Naive thymus-derived CD8-positive, alpha-beta T cell (primary cell): ENCODE results near the gene ATG10. TPM values are rescaled to one million over a fixed set of nuclear protein-coding genes. Genes with fewer than 3 reads are reported as not detected.
"Not testable (repeated sequence)": the region's sequence is repeated elsewhere in the genome, so short reads cannot be mapped to it uniquely, and the experiment has no call there.

Experiments
- ATAC-seq, 2 donors: fragments of 150-1000 bp; cut with Tn5 transposase in 1 of 2; sonication (Bioruptor Pico), chemical (Tn5 transposase) in 1 of 2; 1 replicate in 1 of 2; 2 replicates in 1 of 2; pipeline ENCODE4 v1.10.0; 2021; ENCODE audit warnings: mild to moderate bottlenecking in 2 of 2, moderate library complexity in 2 of 2
- POLR2A ChIA-PET: fragments of 350-600 bp; sonication (Branson Sonifier 250); formaldehyde crosslinking; loops from one replicate; lab custom pipeline; 2021; ENCODE audit warnings: antibody characterized with exemption; lab: Charles Lee
- DNase-seq, 10 donors: peaks; one replicate each; pipeline versions ENCODE4 v3.0.0 to v3.0.0-alpha.2; 2020 to 2022
- H3K27ac Mint-ChIP-seq, 10 donors: one replicate each; pipeline ENCODE4 v1.8.0; 2020 to 2022; ENCODE audit warnings: mild to moderate bottlenecking in 10 of 10, mixed read lengths in 10 of 10, moderate library complexity in 4 of 10, inconsistent platforms in 1 of 10
- H3K27me3 Mint-ChIP-seq, 5 donors: one replicate each; pipeline ENCODE4 v1.8.0; 2021 to 2022; ENCODE audit warnings: mixed read lengths in 5 of 5
- H3K36me3 Mint-ChIP-seq, 3 donors: one replicate each; pipeline ENCODE4 v1.8.0; 2020 to 2022; ENCODE audit warnings: mixed read lengths in 3 of 3, mild to moderate bottlenecking in 2 of 3, inconsistent platforms in 1 of 3
- H3K4me1 Mint-ChIP-seq, 4 donors: one replicate each; pipeline ENCODE4 v1.8.0; 2021 to 2022; ENCODE audit warnings: mixed read lengths in 4 of 4
- H3K4me3 Mint-ChIP-seq, 10 donors: one replicate each; pipeline ENCODE4 v1.8.0; 2020 to 2022; ENCODE audit warnings: mild to moderate bottlenecking in 10 of 10, mixed read lengths in 10 of 10, moderate library complexity in 6 of 10, inconsistent platforms in 1 of 10
- H3K9me3 Mint-ChIP-seq, 9 donors: one replicate each; pipeline ENCODE4 v1.8.0; 2020 to 2022; ENCODE audit warnings: mixed read lengths in 9 of 9, mild to moderate bottlenecking in 3 of 9, inconsistent platforms in 1 of 9, moderate library complexity in 1 of 9
- polyA plus RNA-seq, 3 donors: library from polyadenylated mRNA; unstranded; fragments of 300-500 nt; fragmentation: Illumina TruSeq; gene quantifications; one replicate each; pipeline ENCODE4 v1.2.3, GENCODE V29; 2021
- total RNA-seq, 8 experiments: library from RNA in 2 of 8; stranded (reverse) in 2 of 8; gene quantifications; one replicate each; pipeline ENCODE4 v1.2.3 and lab custom pipeline; 2021 to 2026

ATG10 gene
- total RNA-seq, result 1 to 10 TPM; 9.7 to 9.8 TPM
- polyA plus RNA-seq, result 10 to 100 TPM in 2 of 3 donors, 1 to 10 TPM in 1; 9.2 to 11.8 (median 11.6) TPM
- 5.0 to 14.8 (median 7.3) reads per million in 6 experiments for total RNA-seq (lab: John Stamatoyannopoulos, UW)

GRCh38 chr5:81971712-81972491 is at the start of gene ATG10:
ATG10 (plus strand) TSS chr5:81972023; CDS start chr5:81987571, 15,548 bp downstream.
- POLR2A ChIA-PET, result interaction anchor here (0.9 to 2.9 kb wide), 3 partner anchors 120 to 222 kb away, joined by 3 to 33 read pairs (median 24); partner anchors contain the start of gene SSBP2
- ATAC-seq (peak; percentile 85 to 89), DNase-seq (peak; percentile 82 to 93 (median 87))
- Mint-ChIP-seq H3K4me3 (peak within 1 kb of the TSS; percentile 93 to 100 (median 98)), H3K27ac (peak within 1 kb of the TSS; percentile 96 to 100 (median 99)), H3K27me3 (peaks cover 0 to 1% (median 0%) of the 10 kb centered on the region in 5 donors), H3K9me3 (no peaks in the 10 kb centered on the region), H3K36me3 (peaks cover 0 to 5% (median 2%) of the 10 kb centered on the region in 3 donors), H3K4me1 (peaks cover 6 to 29% (median 25%) of the 10 kb centered on the region in 4 donors)

- H3K27me3 Mint-ChIP-seq, result peaks cover 0 to 4% (median 0%) of the 10 kb centered on the region in 5 donors
- H3K36me3 Mint-ChIP-seq, result peaks cover 0 to 5% (median 4%) of the 10 kb centered on the region in 3 donors
- DNase-seq, result no peak
- no peak overlapping the region for H3K27ac Mint-ChIP-seq
- no peak overlapping the region for H3K4me3 Mint-ChIP-seq
- no peak for ATAC-seq
- H3K4me1 Mint-ChIP-seq, result no peaks in the 10 kb centered on the region
- peaks cover 0 to 5% (median 3%) of the 10 kb centered on the region in 9 donors for H3K9me3 Mint-ChIP-seq
- POLR2A ChIA-PET, result no interaction called here
These were observed 49.0 kb upstream of the ATG10 start for GRCh38 chr5:81922854-81923279.

GRCh38 chr5:81924442-81924841 is 47.4 kb upstream of the ATG10 start:
- no peak overlapping the region for H3K4me3 Mint-ChIP-seq
- no peak for ATAC-seq
- POLR2A ChIA-PET, result no interaction called here

GRCh38 chr5:81925009-81925408 is 46.8 kb upstream of the ATG10 start:
- H3K27me3 Mint-ChIP-seq, result peaks cover 0 to 4% (median 0%) of the 10 kb centered on the region in 5 donors
- ATAC-seq (no peak), DNase-seq (no peak)
- no peaks in the 10 kb centered on the region for H3K4me1 Mint-ChIP-seq
- POLR2A ChIA-PET, result no interaction called here
- no peak overlapping the region for H3K27ac Mint-ChIP-seq
- peaks cover 0 to 9% (median 8%) of the 10 kb centered on the region in 3 donors for H3K36me3 Mint-ChIP-seq
- H3K4me3 Mint-ChIP-seq, result no peak overlapping the region
- peaks cover 0 to 8% (median 5%) of the 10 kb centered on the region in 9 donors for H3K9me3 Mint-ChIP-seq

More at GRCh38 chr5:81924442-81924841, 47.4 kb upstream of the ATG10 start:
- DNase-seq, result no peak
- Mint-ChIP-seq H3K4me1 (no peaks in the 10 kb centered on the region), H3K36me3 (peaks cover 0 to 9% (median 8%) of the 10 kb centered on the region in 3 donors), H3K27ac (no peak overlapping the region), H3K27me3 (peaks cover 0 to 4% (median 0%) of the 10 kb centered on the region in 5 donors), H3K9me3 (peaks cover 0 to 8% (median 5%) of the 10 kb centered on the region in 9 donors)

- Mint-ChIP-seq H3K9me3 (peaks cover 0 to 8% (median 5%) of the 10 kb centered on the region in 9 donors), H3K36me3 (peaks cover 0 to 9% (median 8%) of the 10 kb centered on the region in 3 donors), H3K4me3 (no peak overlapping the region), H3K27me3 (peaks cover 0 to 4% (median 0%) of the 10 kb centered on the region in 5 donors), H3K4me1 (no peaks in the 10 kb centered on the region), H3K27ac (no peak overlapping the region)
- POLR2A ChIA-PET, result no interaction called here
- DNase-seq, result no peak
- ATAC-seq, result no peak
These were observed 45.8 kb upstream of the ATG10 start for GRCh38 chr5:81925981-81926380.

GRCh38 chr5:81936066-81936465 is 35.8 kb upstream of the ATG10 start:
- peaks cover 0 to 1% (median 0%) of the 10 kb centered on the region in 5 donors for H3K27me3 Mint-ChIP-seq
- no peaks in the 10 kb centered on the region for H3K4me1 Mint-ChIP-seq
- POLR2A ChIA-PET, result no interaction called here
- ATAC-seq (no peak), DNase-seq (no peak)
- no peak overlapping the region for H3K27ac Mint-ChIP-seq
- H3K4me3 Mint-ChIP-seq, result no peak overlapping the region
- peaks cover 0 to 3% (median 0%) of the 10 kb centered on the region in 3 donors for H3K36me3 Mint-ChIP-seq
- H3K9me3 Mint-ChIP-seq, result peaks cover 0 to 12% (median 4%) of the 10 kb centered on the region in 9 donors

GRCh38 chr5:81936750-81937149 is 35.1 kb upstream of the ATG10 start:
- no peak for ATAC-seq
- Mint-ChIP-seq H3K27ac (peak overlapping the region in 1 of 10 donors; percentile 68), H3K4me3 (no peak overlapping the region), H3K9me3 (peaks cover 0 to 19% (median 9%) of the 10 kb centered on the region in 9 donors), H3K4me1 (no peaks in the 10 kb centered on the region), H3K27me3 (peaks cover 0 to 1% (median 0%) of the 10 kb centered on the region in 5 donors), H3K36me3 (peaks cover 0 to 9% (median 0%) of the 10 kb centered on the region in 3 donors)
- POLR2A ChIA-PET, result no interaction called here
- DNase-seq, result no peak

GRCh38 chr5:81942746-81943145 is 29.1 kb upstream of the ATG10 start:
- H3K9me3 Mint-ChIP-seq, result peaks cover 11 to 37% (median 24%) of the 10 kb centered on the region in 9 donors
- no peaks in the 10 kb centered on the region for H3K4me1 Mint-ChIP-seq
- DNase-seq (no peak), ATAC-seq (no peak)
- no peak overlapping the region for H3K4me3 Mint-ChIP-seq
- H3K36me3 Mint-ChIP-seq, result peaks cover 0 to 17% (median 15%) of the 10 kb centered on the region in 3 donors
- H3K27ac Mint-ChIP-seq, result no peak overlapping the region
- POLR2A ChIA-PET, result no interaction called here
- H3K27me3 Mint-ChIP-seq, result peaks cover 0 to 1% (median 0%) of the 10 kb centered on the region in 5 donors

- H3K27ac Mint-ChIP-seq, result no peak overlapping the region
- peaks cover 0 to 2% (median 1%) of the 10 kb centered on the region in 3 donors for H3K36me3 Mint-ChIP-seq
- POLR2A ChIA-PET, result no interaction called here
- H3K9me3 Mint-ChIP-seq, result peaks cover 0 to 8% (median 2%) of the 10 kb centered on the region in 9 donors
- DNase-seq (no peak), ATAC-seq (no peak)
- no peak overlapping the region for H3K4me3 Mint-ChIP-seq
- no peaks in the 10 kb centered on the region for H3K4me1 Mint-ChIP-seq
- no peaks in the 10 kb centered on the region for H3K27me3 Mint-ChIP-seq
These were observed 23.5 kb upstream of the ATG10 start for GRCh38 chr5:81948349-81948748.

- peaks cover 0 to 1% (median 0%) of the 10 kb centered on the region in 3 donors for H3K36me3 Mint-ChIP-seq
- no peak for DNase-seq
- no peak overlapping the region for H3K27ac Mint-ChIP-seq
- H3K27me3 Mint-ChIP-seq, result no peaks in the 10 kb centered on the region
- no peak for ATAC-seq
- peaks cover 0 to 3% (median 0%) of the 10 kb centered on the region in 9 donors for H3K9me3 Mint-ChIP-seq
- POLR2A ChIA-PET, result no interaction called here
- H3K4me3 Mint-ChIP-seq, result no peak overlapping the region
- H3K4me1 Mint-ChIP-seq, result no peaks in the 10 kb centered on the region
These were observed 22.4 kb upstream of the ATG10 start for GRCh38 chr5:81949462-81949861.

- no peak overlapping the region for H3K27ac Mint-ChIP-seq
- ATAC-seq (no peak), DNase-seq (no peak)
- H3K36me3 Mint-ChIP-seq, result peaks cover 0 to 1% (median 0%) of the 10 kb centered on the region in 3 donors
- H3K4me3 Mint-ChIP-seq, result no peak overlapping the region
- POLR2A ChIA-PET, result no interaction called here
- no peaks in the 10 kb centered on the region for H3K4me1 Mint-ChIP-seq
- H3K9me3 Mint-ChIP-seq, result peaks cover 0 to 2% (median 0%) of the 10 kb centered on the region in 9 donors
- no peaks in the 10 kb centered on the region for H3K27me3 Mint-ChIP-seq
These were observed 20.8 kb upstream of the ATG10 start for GRCh38 chr5:81950996-81951395.

- H3K9me3 Mint-ChIP-seq, H3K4me1 Mint-ChIP-seq, ATAC-seq, H3K27ac Mint-ChIP-seq, H3K27me3 Mint-ChIP-seq, DNase-seq, H3K36me3 Mint-ChIP-seq, POLR2A ChIA-PET, H3K4me3 Mint-ChIP-seq: not testable (repeated sequence)
These were observed 17.0 kb upstream of the ATG10 start for GRCh38 chr5:81954796-81955195.

GRCh38 chr5:81958129-81958528 is 13.7 kb upstream of the ATG10 start:
- H3K36me3 Mint-ChIP-seq, DNase-seq: not testable (repeated sequence)

More at GRCh38 chr5:81958129-81958528, 13.7 kb upstream of the ATG10 start:
- H3K4me3 Mint-ChIP-seq, H3K4me1 Mint-ChIP-seq, H3K27ac Mint-ChIP-seq, POLR2A ChIA-PET, H3K27me3 Mint-ChIP-seq, ATAC-seq, H3K9me3 Mint-ChIP-seq: not testable (repeated sequence)
